Stimulated activated CD8-positive, alpha-beta memory T cell treated with anti-CD3 and anti-CD28 coated beads, Interleukin-15, amount 100 ng/mL, for 4 hours (primary cell): ENCODE measurements around the gene EFNA4.

ENCODE experiments used
- DNase-seq, 2 donors: peaks; one replicate each; pipeline ENCODE4 v3.0.0-alpha.2; 2020; ENCODE audit warnings: low read depth in 2 of 2

EFNA4 gene

DNA sequence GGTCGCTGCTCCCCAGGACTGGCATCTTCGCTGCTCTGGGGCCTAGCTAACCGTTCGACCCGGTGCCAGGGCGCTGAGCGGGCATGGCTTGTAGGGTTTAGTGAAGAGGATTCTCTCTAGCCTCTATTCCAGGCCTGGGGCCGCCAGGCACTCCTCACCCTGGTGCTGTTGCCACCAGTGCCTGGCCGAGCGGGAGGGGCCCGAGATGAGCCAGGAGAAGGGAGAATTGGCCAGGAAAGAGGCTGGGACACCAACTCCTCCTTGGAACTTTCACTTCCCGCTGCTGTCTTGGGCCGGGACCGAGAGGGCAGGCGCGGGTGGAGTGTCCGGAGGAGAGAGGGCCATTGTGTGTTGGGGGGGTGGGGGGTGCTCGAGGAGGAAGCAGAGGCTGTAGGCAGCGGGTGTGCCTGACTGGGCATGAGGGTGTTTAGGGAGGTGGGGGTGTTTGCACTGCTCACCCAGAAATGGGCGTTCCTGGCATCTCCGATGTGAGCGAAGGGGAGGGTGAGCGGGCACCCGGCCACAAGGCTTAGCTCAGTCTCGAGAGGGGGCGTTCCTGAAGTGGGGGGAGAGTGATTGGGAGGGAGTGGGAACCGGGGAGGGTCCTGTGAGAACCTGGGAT lies 11.7 kb upstream of the EFNA4 start:
- no peak for DNase-seq

DNA sequence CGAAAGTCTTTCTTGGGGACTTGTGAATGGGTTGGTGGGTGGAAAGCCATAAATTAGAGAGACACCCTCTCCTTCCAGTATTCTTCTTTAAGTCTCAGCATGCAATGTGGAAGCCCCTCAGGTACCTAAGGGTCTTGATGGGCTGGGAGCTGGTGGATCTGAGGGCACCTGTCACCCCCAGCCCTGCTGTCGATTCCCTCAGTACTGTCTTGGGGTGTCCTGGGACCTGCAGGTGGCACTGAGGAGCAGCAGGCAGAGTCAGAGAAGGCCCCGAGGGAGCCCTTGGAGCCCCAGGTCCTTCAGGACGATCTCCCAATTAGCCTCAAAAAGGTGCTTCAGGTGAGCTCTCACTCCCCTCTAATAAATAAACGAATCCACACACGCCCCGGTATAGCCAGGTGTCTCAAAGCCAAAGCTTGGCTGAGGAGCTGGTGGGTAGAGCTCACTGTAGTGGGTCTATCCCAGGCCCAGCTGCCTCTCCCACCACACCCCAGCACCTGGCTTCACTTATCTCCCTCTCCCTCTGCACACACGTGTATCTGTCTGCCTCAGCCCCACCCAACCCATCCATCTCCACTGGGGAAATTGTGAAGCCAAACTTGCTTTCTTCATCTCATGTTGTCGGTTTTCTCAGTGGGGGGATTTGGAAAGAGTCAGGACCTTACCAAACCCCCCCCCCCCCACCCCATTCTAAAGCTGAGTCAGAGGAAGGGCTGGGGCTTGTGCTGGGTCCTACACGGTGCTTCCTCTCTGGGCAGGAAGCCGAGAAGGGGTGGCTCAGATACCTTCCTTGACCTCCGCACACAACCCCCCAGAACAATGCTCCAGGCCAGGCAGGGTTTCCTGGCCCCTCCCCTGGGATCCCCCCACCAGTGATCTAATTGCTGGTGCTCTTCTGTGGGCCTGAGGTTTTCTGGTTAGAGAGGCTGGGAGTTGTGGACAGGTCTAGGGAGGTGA lies 10.8 kb upstream of the EFNA4 start:
- no peak for DNase-seq

GRCh38 chr1:155053531-155054105 lies 9.9 kb upstream of the EFNA4 start:
- DNase-seq = no peak

DNA sequence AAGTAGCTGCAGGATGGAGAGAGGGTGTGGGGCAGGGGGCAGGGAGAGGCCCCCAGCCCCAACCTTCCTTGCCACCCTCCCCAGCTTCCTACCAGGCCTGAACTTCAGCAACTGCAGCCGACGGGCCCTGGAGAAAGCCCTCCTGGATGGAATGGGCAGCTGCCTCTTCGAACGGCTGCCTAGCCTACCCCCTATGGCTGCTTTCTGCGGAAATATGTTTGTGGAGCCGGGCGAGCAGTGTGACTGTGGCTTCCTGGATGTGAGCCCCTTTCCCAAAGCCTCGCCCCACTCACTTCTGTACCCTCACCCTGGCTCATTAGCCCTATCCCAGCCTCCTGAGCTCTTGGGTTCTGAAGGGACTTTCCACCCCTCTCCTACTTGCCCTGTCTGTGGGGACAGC lies 6.4 kb upstream of the EFNA4 start:
- no peak for DNase-seq

DNA sequence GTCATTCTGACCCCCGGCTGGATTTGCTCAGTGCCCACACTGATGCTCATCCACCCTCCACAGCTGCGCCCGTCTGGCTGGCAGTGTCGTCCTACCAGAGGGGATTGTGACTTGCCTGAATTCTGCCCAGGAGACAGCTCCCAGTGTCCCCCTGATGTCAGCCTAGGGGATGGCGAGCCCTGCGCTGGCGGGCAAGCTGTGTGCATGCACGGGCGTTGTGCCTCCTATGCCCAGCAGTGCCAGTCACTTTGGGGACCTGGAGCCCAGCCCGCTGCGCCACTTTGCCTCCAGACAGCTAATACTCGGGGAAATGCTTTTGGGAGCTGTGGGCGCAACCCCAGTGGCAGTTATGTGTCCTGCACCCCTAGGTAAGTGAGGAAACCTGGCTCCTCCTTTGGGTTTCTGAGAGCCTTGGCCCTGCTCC lies 5.7 kb upstream of the EFNA4 start:
- no peak for DNase-seq

DNA sequence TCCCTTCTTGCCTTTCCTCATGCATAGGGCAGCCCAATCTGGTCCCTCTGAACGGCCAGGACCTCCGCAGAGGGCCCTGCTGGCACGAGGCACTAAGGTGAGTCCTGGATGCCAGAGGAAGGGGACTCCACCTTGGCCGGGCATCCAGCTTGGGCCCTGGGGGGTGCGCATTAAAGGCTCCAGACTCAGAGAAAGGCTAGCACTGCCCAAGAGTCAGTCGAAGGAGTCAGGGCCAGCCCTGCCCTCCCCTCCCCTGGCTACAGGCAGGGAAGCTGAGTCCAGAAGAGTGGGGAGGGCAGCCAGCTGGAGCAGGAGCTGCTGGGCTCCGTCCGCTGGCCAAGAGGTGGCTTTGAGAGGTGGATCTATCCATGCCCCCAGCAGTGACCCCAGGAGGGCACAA lies 2.8 kb upstream of the EFNA4 start:
- DNase-seq = no peak

DNA sequence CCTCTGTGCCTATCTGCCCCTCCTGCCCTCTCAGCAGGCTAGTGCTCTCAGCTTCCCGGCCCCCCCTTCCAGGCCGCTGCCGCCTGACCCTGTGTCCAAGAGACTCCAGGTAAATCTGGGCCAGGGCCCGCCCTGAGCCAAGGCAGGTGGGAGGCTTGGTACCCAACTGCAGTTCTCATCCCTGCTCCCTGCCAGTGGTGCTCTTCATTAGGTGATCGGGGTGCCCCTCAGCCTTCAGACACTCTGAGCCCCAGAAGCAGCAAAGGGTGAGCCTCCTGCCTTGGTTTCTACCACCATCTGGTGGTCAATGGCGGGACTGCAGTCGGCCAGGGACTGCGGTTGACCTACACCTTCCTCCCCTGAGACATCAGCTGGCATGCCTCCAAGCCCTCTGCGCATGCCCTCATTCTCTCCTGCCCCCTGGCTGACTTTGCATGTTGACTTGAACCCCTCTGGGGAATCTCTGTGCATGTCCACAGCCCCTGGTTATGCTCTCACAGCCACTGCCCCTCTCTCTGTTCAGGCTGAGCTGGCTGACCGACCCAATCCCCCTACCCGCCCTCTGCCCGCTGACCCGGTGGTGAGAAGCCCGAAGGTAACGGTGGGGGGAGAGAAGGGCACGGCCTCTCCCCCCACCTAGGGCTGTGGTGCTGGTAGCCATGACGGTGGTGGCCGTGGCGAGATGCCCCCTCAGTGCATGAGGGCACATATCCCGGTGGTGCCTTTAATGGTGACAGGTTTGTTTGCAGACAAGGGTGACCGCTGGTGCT lies 2.0 kb upstream of the EFNA4 start:
- DNase-seq = peak; percentile 82 to 88

DNA sequence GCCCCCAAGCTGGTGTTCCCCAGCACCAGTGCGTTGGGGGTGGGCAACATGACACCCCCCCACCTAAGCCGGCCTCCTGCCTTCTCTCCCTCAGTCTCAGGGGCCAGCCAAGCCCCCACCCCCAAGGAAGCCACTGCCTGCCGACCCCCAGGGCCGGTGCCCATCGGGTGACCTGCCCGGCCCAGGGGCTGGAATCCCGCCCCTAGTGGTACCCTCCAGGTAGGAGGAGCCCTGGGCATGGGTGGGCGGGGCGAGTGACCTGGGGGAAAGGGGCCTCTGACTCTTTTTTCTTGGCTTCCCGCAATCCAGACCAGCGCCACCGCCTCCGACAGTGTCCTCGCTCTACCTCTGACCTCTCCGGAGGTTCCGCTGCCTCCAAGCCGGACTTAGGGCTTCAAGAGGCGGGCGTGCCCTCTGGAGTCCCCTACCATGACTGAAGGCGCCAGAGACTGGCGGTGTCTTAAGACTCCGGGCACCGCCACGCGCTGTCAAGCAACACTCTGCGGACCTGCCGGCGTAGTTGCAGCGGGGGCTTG lies 1.3 kb upstream of the EFNA4 start:
- DNase-seq = no peak

DNA sequence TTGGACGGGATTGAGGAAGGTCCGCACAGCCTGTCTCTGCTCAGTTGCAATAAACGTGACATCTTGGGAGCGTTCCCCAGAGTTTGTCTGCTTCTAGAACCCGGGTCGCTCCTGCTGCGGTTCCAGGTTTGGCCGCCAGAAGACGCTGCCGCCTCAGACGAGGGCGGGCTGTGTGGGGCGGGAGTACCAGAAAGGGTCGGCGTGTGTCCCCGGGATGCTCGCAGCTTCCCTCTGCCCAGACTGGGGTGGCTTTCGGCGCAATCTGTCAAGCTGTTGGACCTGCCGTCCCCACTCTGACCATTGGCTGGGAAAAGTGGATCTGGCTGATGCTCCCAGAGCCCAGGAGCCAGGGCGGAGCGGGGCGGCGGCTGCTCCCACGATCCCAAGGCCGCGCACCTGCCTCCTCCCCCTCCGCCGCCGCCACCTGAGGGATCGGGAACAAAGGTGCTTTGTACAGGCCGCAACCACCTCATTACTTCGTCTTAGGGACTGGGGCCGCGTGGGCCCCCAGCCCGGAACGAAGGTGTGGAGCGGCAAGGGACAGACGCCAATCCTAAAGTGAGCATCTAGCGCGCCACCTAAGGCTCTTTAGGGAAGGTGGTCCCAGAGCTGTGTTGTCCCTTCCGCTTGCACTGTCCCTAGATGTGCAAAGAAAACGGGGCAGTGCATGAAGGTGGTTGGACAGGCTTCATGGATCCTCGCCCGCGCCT lies 683 bp upstream of the EFNA4 start:
- DNase-seq = peak in 1 of 2 donors; percentile 53

DNA sequence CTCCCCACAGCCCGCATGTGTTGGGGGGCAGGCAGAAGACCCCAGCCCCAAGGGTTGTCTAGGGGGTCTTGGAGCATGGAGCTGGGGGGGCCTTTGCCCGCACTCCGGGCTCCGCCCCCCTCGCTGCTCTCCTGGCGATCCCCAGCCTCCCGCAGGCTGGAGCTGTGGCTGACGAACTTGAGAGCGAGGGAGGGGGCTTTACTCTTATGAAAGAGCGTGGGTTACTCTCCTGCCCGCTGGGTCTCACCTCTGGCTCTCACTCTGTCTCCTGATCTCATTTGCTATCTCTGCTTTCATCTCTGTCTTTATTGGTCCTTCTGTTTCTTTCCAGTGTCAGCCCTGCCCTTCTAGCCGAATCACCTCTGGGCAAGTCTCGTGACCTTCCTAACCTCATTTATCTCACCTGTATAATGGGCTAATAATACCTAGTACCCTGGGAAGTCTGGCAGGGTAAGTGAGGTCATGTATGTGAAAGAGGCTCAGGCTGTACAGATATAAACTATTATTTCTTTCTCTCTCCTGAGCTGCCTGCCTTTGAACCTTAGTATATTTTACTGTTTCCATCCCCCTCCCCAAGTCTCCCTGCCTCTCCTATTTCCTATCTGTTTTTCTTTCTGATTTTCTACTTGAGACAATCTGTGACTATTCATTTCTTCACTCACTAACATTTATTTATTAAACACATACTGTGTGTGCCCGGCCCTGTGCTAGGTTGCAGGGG lies 731 bp downstream of the EFNA4 start:
- no peak for DNase-seq

DNA sequence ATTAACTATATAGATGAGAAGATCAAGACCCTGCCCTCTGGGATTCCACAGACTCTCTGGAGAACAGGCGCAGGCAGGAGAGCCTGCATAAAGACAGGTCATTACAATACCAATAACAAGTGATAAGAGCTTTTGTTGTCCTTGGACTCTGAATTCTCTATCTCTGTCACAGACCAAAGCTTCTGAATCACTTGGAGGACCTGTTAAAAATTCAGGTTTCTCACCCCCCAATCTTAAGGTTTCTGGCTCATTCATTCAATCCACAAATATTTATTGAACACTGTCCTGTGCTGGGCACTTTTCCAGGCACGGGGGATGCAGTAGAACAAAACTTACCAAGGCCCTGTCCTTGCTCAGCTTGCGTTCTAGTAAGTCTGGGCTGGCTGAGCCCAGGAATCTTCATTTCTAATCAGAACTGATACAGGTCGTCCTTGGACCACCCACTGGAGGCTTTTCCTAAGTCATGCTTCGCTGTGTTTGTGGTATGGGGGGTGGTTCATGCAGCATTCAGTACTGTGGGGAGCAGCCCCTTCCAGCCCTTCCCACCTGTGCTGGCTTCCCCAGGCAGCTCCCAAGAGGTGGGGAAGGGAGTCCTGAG lies 1.4 kb downstream of the EFNA4 start:
- no peak for DNase-seq

GRCh38 chr1:155066777-155067176 lies 3.2 kb downstream of the EFNA4 start:
- DNase-seq = no peak

DNA sequence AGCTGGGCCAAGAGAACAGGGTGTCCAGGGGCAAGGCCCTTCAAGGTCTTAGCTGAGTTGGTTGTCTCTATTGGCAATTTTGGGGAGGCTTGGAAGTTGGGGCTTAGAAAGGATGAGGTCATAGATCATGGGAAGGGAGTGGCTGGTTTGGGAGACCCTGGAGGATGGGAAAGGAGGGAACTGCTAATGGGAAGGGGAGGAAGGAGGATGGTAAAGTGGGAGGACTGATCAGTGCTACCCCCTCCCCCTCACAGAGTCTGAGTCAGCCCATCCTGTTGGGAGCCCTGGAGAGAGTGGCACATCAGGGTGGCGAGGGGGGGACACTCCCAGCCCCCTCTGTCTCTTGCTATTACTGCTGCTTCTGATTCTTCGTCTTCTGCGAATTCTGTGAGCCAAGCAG lies 5.1 kb downstream of the EFNA4 start:
- no peak for DNase-seq

DNA sequence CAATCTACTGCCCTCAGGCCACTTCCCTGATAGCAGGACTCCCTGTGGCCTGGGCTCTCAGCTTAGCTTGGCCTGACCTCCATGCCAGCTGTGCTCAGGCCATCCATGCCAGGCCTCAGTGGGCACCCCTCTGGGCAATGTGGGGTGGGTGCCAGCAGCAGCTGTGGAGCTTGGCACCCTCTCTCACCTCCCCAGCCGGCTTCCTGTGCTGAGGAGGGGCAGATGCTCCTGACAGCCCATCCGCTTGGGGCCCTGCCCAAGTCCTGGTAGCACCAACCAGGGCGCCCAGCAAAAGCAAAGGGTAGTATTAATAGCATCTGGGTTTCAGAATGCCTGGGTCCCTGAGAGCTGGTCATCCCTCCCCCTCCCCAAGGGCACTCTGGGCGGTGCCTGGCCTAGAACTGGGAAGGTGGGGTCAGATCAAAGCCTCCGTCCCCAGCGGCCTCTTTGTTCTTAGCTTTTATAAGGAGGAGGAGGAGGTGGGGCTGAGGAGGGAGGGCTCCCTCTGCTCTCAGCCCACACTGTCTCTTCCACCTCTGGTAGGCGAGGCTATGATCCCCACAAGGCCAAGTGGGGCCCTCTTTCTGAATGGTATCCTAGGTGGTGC lies 6.1 kb downstream of the EFNA4 start:
- no peak for DNase-seq

- no peak for DNase-seq
Observed at GRCh38 chr1:155070158-155070621, 6.7 kb downstream of the EFNA4 start.

- peak in 1 of 2 donors; percentile 49 for DNase-seq
Observed at GRCh38 chr1:155070721-155071569, 7.4 kb downstream of the EFNA4 start.

- DNase-seq = no peak
Observed at GRCh38 chr1:155071701-155072100, 8.2 kb downstream of the EFNA4 start.

GRCh38 chr1:155072531-155073289 lies 9.2 kb downstream of the EFNA4 start:
- DNase-seq = no peak
